Adipose tissue (tissue), 3 donors: ENCODE measurements around the gene TMEM250. TPM values are rescaled to one million over a fixed set of nuclear protein-coding genes. Genes with fewer than 3 reads are reported as not detected.

Source experiments
- H3K27ac ChIP-seq: one replicate; pipeline ENCODE4 v1.5.1; 2013; ENCODE audit warnings: low read depth, low read length
- WGBS, 3 donors: extraction: QIAGEN DNeasy Blood & Tissue Kit; methylation state at CpG; one replicate each; pipeline ENCODE4 v1.1.7; 2013; 5-methylcytosine and 5-hydroxymethylcytosine counted together
- polyA plus RNA-seq, 3 donors: library from polyadenylated mRNA; stranded (reverse); fragments of 200-250 nt; gene quantifications; one replicate each; pipeline ENCODE4 v1.2.3, GENCODE V29; 2013
- donor health status: healthy with polysubstance abuse.
- donor health status: Bipolar disorder and iron deficiency.
- donor health status: healthy.

The TMEM250 gene
- polyA plus RNA-seq, 3 donors = 14.9 to 25.9 (median 20.4) TPM

DNA sequence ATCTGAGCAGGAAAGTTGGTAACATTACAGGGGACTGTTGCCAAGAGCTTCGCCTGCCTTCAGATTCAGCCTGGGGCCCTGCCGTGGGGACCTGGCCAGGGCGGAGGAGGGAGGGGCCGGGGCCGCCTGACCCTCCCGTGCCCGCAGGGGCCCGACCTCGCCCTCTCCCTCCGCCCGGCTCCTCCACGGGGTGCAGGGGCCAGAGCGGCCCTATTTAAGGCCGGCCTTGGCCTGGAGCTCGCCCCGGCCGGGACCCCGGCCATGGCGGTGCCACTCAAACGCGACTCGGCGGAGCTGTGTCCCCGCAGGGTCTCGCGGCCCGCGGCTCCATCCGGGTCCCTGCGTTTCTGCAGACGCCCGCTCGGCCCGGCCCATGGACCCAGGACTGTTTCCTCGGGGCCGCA lies 757 bp downstream of the TMEM250 start:
- WGBS, 3 donors = 0 to 1% (median 1%) methylated on average over 24 to 36 of the region's 36 CpGs
- no peak overlapping the region for H3K27ac ChIP-seq

DNA sequence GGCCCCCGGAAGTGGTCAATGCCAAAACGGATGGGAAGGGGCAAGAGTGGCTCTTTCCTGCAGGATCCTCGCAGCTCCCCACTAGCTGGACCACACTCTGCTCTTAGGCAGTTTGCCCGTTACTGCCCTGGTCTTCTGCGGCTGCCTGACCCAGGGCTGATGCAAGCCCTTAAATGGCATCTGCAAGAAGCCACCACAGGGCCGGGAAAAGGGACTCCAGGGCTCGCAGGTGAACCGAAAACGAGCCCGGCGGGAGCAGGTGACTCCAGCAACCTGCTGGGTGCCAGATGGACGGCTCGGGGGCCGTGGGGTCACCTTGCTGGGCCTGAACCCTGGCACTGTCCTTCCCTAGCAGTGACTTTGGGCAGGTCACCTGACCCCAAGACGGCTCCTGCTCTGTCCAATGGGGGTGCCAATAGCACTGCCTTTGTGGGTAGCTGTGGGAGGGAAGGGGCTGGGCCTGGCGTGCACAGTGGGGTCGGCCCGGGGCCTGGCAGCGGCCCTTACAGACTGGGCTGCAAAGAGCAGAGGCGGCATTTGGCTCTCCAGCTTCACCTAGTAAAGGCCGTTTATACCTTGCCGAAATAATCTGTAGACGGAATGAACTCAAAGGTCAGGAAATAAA lies 1.3 kb downstream of the TMEM250 start:
- H3K27ac ChIP-seq = no peak overlapping the region
- 38 to 47% (median 43%) methylated on average over 23 of the region's 23 CpGs for WGBS, 3 donors

DNA sequence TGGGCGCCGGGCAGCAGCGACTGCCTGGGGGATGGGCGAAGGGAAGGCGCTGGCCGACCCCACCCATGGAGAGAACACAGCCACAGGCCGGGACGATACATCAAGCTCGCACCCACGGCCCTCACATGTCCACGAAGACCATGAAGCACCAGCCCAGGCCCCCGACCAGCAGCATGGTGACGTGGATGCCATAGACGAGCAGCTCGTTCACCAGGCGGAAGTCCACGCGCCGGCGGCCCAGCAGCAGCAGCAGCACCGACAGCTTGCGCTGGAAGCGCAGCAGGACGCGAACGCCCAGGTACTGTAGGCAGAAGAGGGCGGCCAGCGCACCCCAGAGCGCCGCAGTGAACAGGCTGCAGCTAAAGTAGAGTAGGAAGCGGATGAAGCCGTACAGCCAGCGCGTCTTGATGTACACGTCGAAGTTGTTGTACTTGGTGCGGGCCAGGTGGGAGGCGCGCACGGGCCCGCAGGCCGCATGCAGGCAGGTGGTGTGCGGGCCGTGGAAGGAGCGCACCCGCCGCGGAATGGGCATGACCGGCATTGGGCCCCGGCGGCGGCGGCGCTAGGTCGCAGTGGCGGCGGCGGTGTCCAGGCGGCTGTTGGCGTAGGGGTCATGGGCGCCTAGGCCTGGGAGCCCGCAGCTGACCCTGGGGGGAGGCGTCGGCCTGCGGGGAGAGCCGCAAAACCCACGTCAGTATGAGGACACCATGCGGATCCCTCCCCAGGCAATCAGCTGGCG lies 2.1 kb downstream of the TMEM250 start:
- 95 to 97% (median 96%) methylated on average over 68 to 69 of the region's 69 CpGs for WGBS, 3 donors
- H3K27ac ChIP-seq = no peak overlapping the region

DNA sequence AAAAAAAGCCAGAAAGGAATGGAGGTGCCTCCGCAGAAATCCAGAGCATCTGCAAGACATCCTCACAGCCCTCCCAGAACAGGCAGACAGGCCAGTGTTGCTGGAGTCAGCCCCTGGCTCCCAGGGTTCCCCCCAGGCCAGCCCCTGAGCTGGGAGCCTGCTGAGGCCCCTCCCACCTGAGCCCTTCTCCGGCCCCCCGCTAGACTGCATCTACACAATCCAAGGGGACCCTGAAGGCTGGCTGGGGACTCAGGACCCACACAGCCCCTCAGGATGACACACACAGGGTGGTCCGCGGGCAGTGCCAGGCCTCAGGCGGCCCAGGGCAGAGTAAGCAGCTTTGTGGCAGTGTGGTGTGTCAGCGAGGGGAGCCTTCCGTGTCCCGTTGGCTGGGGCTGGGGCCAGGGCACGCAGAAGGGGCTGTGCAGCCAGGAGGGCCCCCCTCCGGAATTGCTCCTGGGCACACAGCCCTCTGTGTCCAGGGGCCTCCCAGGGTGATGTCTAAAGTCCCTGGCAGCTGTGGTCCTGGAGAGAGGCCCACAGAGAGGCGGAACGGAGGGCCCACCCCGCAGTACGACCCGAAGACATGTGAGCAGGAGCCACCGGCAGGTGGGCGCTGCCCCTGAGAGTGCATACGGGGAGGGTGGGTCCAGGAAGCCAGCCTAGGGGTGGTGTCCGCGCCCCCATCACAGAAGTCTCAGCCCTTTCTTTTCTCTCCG lies 2.9 kb downstream of the TMEM250 start:
- no peak overlapping the region for H3K27ac ChIP-seq
- 89 to 90% (median 89%) methylated on average over 19 to 22 of the region's 22 CpGs for WGBS, 3 donors

DNA sequence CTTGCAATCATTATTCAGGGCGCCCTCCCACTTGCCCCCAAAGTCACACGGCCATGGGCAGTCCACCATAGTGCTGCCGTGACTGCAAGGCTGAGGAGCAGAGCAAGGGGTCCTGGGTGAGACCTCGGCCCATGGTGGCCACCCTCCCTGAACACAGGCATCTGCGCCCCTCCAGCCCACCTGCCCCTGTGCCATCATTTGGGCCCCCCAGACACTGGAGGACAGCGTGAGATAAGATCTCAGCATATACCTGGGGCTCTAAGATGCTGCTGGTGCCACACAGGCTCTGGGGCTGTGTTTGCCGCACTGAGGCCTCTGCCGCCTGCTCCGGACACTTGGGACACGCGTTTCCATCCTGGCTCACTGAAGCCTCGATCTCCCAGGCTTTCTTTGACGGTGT lies 3.5 kb downstream of the TMEM250 start:
- no peak overlapping the region for H3K27ac ChIP-seq
- WGBS, 3 donors = 87 to 95% (median 89%) methylated on average over 13 of the region's 13 CpGs

DNA sequence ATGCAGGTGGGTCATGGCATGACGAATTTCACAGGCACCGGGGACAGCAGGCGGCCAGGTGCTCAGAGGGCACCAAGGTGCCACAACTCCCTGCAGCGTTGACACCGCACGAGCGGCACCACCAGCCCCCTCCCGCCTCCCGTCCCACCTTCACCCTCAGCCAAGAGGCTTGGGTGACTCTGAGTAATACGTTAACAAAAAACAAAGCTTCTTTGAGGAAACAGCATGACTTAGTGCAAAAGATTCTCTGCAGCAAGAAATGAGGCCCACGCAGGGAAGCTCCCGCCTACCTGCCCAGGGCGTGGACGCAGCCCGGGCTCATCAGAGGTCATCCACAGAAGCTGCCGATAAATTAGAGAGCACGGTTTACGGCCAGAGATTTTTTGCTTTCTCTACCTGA lies 4.1 kb downstream of the TMEM250 start:
- WGBS, 3 donors = 94 to 96% (median 94%) methylated on average over 18 of the region's 18 CpGs
- H3K27ac ChIP-seq = no peak overlapping the region

DNA sequence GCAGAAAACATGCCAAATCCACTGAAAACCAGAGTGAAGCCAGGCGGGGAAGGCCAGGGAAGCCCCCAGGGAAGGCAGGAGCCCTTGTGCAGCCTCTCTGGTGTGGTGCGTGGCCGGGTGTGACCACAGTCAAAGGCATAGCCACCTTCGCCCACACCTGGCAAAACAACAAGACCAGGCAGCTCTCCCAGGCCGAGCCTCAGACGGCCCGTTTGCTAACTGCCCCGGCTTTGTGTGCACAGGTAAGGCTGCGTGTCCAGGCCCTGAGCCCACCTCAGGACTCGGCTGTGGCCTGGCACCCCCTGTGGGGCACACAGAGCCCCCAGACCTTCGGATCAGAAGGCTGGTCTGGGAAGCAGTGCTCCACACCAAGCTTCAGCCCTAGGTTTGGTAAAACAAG lies 6.1 kb downstream of the TMEM250 start:
- no peak overlapping the region for H3K27ac ChIP-seq
- 72 to 86% (median 85%) methylated on average over 11 of the region's 11 CpGs for WGBS, 3 donors

DNA sequence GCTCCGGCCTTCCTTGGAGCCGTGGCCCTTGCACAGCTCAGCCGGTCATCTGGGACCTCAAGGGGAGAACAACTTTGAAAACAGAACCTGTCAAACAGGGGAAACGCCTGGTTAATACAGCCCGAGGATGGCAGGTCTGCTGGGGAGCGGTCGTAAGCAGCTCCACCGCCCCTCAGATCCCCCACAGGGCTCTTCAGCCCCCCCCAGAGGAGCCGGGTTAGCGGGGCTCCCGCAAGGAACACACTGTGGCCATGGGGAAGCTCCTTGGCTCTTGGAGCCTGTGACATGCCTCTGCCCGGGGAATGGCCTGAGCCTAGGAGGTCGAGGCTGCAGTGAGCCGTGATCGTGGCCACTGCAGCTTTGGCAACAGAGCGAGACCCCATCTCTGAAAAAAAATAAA lies 6.8 kb downstream of the TMEM250 start:
- WGBS, 3 donors = 72 to 80% (median 73%) methylated on average over 16 of the region's 16 CpGs
- H3K27ac ChIP-seq = no peak overlapping the region

DNA sequence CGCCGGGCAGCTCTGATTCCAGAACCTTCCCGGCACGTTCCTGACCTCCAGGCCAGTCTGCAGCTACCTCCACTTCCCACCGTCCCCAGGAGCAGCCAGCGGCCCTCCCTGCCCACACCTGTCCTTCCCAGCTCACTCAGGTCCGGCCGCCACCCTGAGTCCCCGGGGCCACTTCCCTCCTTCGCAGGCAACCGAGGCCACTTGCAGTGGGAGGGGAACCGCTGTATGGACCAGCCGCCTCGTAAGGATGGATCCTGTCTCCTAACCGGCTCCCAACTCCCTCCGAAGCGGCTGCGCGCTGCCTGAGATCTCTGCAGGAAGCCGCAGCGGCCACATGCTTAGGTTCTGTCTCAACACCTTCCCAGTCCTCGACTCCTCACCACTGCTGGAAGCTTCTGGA lies 7.5 kb downstream of the TMEM250 start:
- H3K27ac ChIP-seq = no peak overlapping the region
- WGBS, 3 donors = 89 to 93% (median 91%) methylated on average over 22 of the region's 22 CpGs

DNA sequence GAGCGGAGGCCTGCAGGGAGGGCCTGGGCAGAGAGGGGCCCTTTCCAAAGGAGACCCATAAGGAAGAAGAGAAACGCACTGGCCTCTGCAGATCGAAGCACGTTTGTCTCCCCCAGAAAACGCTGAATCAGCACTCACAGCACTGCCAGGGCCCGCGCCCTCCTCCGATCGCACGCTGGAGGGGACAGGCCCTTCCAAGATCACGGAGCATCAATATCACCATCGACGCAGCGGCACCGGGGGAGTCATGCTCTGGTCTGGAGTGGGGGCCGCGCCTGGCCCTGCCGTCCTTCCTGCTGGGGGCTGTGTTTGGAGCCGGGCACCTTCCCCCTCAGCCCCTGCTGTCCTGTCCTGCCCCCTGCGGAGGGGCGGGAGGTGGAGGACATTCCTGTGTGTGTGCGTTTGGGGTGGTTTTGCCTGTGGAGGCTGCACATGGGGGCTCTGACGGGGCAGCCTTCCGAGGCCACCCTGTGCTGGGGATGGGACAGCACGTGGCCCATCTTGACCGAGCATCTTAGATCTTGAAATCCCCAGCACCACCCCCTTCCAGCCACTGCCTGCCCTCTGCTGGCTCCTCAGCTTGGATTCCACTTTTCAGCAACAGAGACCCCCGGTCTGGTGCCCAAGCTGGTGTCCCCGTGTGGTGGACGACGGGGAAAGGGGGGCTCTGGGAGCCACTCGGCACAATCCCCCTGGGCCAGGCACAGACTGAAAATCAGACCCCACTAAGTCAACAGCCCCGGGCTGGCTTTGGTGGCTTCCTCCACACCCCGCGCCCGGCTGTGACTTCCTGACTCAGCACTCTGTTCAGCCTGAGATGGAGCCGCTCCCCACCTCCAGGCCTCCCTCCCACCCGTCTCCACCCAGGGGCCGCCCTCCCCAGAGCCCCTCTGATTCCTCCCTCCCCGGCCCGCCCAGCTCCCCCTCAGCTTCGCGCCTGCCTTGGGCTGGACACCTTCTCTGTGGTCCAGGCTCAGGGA lies 8.3 kb downstream of the TMEM250 start:
- H3K27ac ChIP-seq = no peak overlapping the region
- WGBS, 3 donors = 10 to 30% (median 17%) methylated on average over 40 to 42 of the region's 42 CpGs

DNA sequence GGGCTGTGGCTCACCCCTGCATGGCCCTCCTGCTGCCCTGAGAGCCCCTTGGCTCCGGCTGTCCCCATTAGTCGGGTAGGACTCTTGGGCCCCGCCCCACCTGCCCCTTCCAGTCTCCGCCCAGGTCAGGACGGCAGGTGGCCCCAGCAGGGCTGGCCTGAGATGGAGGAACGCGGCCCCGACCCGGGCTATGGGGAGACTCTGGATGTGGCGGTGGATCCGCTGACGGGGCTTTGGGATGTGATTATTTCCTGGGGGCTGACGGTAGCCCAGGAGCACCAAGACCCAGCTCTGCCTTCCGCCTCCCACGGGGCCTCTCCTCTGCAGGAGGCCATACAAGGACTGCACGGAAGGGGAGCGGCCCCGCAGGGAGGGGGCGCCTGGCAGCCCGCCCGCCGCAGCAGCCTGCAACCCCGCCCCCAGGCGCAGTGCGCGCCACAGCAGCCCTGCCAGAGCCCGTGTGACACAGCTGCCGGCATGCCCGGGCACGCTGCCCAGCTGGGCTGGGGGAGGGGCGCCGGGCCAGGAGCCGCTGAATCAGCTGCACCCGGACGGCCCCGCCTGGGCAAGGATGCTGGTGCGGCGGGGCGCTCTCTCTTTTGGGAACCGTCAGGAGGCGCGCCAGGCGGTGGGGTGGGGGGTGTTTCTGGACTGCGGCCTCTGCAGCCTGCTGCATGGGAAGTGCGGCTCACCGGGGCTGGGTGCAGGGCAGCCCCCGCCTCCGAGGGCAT lies 9.2 kb downstream of the TMEM250 start:
- no peak overlapping the region for H3K27ac ChIP-seq
- 1% methylated on average over 45 to 48 of the region's 48 CpGs for WGBS, 3 donors

DNA sequence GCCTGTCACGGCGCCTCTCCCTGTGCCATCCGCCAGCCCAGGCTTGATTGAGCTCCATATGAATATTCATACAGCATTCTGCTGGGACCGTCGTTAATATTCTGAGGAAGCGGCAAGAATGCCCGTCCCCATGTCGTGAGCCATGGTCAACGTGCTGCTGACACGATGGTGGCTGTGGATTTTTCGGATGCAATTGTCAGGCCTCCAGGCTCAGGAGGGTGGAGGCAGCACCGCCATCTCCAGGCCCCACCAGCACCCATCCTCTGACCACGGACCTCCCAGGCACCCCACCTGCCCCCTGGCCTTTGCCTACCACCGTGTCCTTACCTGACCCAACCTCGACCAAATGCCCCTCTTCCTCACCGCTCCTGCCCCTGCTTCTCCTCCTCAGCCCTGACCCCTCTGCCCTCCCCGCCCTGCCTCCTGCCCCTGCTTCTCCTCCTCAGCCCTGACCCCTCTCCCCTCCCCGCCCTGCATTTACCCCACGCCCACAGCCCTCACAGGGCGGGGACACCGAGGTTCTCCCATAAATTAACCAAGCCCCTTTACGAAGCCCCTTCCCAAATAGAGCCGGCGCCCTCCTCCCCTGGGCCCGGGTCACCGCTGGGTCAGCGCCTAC lies 9.9 kb downstream of the TMEM250 start:
- 78 to 83% (median 81%) methylated on average over 27 of the region's 27 CpGs for WGBS, 3 donors
- no peak overlapping the region for H3K27ac ChIP-seq

DNA sequence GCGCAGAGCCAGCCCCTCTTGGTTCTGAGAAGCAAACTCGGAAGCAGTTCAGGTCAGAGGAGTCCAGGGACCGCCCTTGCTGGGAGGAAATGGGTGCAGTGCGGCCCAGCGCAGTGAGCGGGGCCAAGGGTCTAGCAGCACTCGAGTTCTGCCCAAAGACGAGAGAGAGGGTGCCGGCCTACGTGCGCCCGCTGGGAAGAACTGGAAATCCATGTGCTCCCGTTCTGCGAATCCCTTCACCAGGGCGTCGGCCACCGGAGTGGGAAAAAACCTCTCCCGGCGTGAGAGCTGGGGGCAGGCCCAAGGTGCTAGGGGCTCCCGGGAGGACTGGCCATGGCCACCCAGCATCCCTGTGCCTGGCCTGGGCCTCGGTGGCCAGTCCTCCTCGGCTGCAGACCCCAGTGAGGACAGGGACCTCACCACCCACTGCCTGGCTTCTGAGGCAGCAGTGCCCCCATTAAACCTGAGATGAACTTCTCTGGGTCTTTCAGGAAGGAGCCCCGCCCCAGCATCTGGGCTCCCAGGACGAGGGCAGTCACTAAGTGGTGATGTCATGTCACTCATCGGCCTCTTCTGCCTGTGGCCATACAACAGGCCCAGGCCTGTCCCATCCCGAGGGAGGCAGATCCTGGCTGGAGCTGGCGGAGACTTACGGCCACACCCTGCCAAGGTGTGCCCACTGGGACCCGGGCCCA lies 10.6 kb downstream of the TMEM250 start:
- 81 to 88% (median 84%) methylated on average over 28 to 29 of the region's 29 CpGs for WGBS, 3 donors
- no peak overlapping the region for H3K27ac ChIP-seq

DNA sequence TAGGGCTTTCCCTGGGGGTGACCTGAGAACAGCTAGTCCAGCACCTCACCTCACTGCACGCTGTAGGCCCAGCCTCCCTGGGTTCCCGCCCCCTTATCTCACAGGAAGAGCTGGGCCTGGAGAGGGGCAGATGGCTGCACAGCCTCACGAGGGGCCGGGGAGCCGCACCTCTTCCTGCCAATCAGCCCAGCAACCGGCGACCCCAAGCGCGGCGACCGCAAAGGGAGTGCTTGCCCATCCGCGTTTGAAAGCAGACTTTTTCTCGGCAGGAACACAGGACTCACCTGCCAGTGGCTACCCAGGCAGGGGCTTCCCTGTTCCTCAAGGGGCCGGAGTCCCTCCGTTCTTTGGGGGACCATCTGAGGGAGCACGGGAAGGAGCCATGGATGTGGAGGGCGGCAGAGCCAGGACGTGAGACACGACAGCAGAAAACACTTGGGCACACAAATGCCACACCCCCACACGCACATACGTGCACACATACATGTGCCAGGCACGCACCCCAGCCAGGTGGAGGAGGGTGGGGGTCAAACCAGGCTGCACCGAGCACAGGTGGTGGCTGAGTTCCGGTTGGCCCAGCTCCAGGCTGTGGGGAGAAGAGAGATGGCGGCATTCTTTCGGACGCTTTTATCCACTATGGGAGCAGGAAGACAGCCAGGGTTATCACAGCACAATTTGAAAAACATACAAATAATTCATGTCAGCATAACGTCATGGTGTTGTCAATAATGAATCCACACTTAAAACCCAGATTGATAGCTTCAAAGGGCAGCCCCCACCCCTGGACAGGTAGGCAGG lies 11.3 kb downstream of the TMEM250 start:
- no peak overlapping the region for H3K27ac ChIP-seq
- 44 to 72% (median 45%) methylated on average over 28 to 29 of the region's 29 CpGs for WGBS, 3 donors

DNA sequence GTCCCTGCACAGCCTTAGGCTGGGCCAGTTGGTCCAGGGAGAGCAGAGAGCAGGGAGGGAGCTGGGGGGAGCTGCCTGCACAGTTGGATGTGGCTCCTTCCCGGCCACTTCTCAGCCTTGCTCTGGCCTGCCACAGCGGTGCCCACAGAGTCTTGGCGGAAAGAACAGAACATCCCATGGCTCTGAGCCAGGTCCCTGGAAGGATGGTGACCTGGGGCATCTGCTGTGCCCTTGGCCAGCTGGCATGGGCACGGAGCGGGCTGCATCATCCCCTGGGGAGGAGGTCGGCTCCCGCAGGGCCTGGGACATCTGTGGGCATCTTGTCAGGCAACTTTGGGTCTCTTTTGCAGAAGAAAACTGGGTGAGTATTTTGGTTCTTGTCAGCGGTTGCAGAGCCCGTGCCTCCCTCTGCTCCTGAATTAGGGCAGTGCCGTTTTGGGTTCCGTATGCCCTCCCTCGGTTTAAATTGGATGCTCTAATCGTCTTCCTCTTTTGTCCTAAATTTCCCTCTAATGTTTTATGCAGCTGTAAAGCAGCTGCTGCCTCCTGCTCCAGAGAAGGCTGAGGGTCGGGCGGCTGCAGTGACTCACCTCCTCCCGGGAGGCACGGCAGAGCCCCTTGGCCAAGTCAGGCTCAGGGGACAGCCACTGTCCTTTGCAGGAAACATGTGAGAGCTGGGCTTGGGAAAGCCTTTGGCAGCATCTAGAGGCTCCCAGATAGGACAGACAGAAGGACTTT lies 13.1 kb downstream of the TMEM250 start:
- H3K27ac ChIP-seq = no peak overlapping the region
- 28 to 73% (median 28%) methylated on average over 17 of the region's 17 CpGs for whole genome bisulfite sequencing, 3 donors
